ENCODE measurements around the gene NDUFB1.

DNA sequence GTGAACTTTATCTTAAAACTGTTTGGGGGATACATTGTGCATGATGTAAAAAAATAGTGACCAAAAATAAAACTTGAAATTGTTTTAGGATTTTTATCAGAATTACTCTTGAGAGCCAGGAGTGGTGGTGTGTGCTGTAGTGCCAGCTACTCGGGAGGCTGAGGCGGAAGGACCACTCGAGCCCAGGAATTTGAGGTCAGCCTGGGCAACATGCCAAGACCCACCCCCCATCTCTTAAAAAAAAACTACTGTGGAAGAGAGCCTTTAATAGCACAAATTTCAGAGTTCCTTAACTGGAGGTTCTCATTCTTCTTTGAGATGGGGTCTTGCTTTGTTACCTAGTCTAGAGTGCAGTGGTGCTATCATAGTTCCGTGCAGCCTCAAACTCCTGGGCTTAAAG is 21.8 kb upstream of the NDUFB1 start:
- TF ChIP-seq, protein P1, sequence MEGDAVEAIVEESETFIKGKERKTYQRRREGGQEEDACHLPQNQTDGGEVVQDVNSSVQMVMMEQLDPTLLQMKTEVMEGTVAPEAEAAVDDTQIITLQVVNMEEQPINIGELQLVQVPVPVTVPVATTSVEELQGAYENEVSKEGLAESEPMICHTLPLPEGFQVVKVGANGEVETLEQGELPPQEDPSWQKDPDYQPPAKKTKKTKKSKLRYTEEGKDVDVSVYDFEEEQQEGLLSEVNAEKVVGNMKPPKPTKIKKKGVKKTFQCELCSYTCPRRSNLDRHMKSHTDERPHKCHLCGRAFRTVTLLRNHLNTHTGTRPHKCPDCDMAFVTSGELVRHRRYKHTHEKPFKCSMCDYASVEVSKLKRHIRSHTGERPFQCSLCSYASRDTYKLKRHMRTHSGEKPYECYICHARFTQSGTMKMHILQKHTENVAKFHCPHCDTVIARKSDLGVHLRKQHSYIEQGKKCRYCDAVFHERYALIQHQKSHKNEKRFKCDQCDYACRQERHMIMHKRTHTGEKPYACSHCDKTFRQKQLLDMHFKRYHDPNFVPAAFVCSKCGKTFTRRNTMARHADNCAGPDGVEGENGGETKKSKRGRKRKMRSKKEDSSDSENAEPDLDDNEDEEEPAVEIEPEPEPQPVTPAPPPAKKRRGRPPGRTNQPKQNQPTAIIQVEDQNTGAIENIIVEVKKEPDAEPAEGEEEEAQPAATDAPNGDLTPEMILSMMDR (IDR thresholded peaks at IDR 0.05): no peak
- TF ChIP-seq EZH2 (IDR thresholded peaks at IDR 0.05) (no peak), EZH2phosphoT487 (IDR thresholded peaks at IDR 0.05) (no peak)

All from neural progenitor cell (in vitro differentiated cells).